Measurements from ENCODE around the gene MCM5.

GRCh38 chr22:35359380-35360065, 40.4 kb upstream of the MCM5 start:
- no peak for TF ChIP-seq EZH2 (IDR thresholded peaks at IDR 0.05; ENCODE audit: insufficient read depth, low read length)
- no peak for TF ChIP-seq CTCF (IDR thresholded peaks at IDR 0.05; ENCODE audit: insufficient read depth, low read depth, low read length)
